Jurkat, Clone E6-1 (cell line): Measurements from ENCODE around the gene PODXL2.

Experiments used
- DNase-seq: peaks from one replicate; pipeline ENCODE4 v3.0.0-alpha.2; 2011; ENCODE audit warnings: low read depth, low spot score
- H3K4me3 ChIP-seq: 2 replicates; pipeline ENCODE4 v1.5.1; 2011; ENCODE audit warnings: mild to moderate bottlenecking, low read length, control low read depth, moderate library complexity

Gene PODXL2

GRCh38 chr3:127622031-127622430 is 7.0 kb upstream of the PODXL2 start:
- no peak for DNase-seq
- no peak overlapping the region for H3K4me3 ChIP-seq

- DNase-seq = no peak
- no peak overlapping the region for H3K4me3 ChIP-seq
Measured at GRCh38 chr3:127622772-127623576, 6.0 kb upstream of the PODXL2 start.

- H3K4me3 ChIP-seq = no peak overlapping the region
- DNase-seq = no peak
Measured at GRCh38 chr3:127624063-127624462, 4.9 kb upstream of the PODXL2 start.

GRCh38 chr3:127625821-127626220 is 3.2 kb upstream of the PODXL2 start:
- no peak for DNase-seq
- no peak overlapping the region for H3K4me3 ChIP-seq

- H3K4me3 ChIP-seq = no peak overlapping the region
Measured at GRCh38 chr3:127628426-127628787, 578 bp upstream of the PODXL2 start.

GRCh38 chr3:127629467-127630403 is 750 bp downstream of the PODXL2 start:
- no peak overlapping the region for H3K4me3 ChIP-seq
- DNase-seq = no peak

More at GRCh38 chr3:127628426-127628787, 578 bp upstream of the PODXL2 start:
- no peak for DNase-seq

DNA sequence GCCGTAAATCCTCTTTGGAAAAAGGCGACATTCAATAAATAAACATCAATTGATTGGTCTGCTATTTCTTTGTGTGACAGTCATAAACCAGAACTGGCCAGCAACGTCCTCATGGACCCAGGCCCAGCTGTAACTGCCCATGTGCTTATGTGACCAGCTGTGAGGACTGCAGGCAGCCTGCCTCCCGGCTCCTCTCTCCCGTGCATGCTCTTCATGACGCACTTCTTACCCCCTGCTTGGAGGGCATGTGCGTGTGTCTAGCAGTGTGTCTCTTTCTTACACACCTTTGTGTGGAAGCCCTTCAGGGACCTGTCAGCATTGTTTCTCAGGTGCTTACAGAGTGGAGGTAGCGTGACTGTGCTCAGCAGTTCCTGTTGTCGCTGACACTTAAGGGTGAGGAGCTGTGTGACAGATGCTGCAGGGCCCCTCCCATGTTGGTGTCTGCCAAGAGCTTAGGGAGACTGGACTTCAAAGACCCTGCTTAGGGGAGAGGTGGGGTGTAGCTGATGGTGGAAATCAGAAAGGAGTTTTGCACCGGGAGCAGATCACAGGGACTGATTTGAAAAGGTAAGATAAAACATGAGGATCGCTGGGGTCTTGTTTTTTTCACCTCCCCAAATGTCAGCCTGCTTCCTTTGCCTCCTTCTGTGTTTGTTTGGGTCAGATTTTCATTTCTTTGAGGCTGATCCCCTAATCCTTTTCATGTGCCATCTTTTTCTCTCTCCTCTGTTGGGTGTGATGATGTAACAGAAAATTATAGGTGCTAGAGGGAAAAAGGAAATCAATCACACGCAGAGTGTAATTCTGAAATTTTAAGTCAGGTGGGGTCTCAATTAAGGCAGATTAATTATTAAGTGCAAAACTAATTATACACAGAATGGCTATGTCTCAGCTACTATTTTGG is 2.1 kb downstream of the PODXL2 start:
- H3K4me3 ChIP-seq = no peak overlapping the region
- DNase-seq = no peak

GRCh38 chr3:127632035-127632820 is 3.2 kb downstream of the PODXL2 start:
- DNase-seq = no peak

DNA sequence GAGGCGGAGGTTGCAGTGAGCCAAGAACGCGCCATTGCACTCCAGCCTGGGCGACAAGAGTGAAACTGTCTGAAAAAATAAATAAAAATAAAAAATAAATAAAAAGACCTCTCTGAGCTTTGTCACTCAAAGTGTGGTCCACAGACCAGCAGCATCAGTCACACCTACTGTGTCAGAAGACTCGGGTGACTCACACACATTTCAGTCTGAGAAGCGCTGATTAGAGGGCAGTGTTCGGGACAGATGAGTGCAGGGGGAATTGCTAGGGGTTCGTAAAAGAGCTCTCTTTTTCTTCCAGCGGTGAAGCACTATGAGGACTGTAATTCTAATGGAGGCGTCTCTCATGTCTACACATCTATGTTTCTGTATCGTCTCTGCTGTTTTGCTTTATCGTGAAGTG is 5.7 kb downstream of the PODXL2 start:
- DNase-seq = no peak
- H3K4me3 ChIP-seq = no peak overlapping the region

More at GRCh38 chr3:127632035-127632820, 3.2 kb downstream of the PODXL2 start:
- no peak overlapping the region for H3K4me3 ChIP-seq

GRCh38 chr3:127637546-127637945 is 8.6 kb downstream of the PODXL2 start:
- DNase-seq = peak; percentile 91
- H3K4me3 ChIP-seq = no peak overlapping the region

DNA sequence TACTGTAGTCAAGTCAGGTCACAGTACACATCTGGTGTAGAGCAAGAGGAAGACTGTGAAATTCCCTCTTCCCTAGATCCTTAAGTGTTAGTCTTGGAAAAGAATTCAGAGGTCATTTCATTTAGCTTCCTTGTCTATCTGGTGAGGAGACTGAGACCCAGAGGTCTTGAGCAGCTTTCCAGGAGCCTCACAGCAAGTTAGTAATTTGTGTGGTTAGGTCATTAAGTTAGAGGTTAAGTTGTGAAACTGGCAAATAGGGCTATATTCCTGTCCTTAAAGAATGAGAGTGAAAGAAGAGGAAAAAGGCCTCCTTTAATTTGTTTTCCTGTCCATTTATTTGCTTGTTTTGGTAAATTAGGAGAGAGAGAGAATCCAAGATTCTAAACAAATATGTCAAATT is 9.0 kb downstream of the PODXL2 start:
- no peak for DNase-seq
- H3K4me3 ChIP-seq = no peak overlapping the region

DNA sequence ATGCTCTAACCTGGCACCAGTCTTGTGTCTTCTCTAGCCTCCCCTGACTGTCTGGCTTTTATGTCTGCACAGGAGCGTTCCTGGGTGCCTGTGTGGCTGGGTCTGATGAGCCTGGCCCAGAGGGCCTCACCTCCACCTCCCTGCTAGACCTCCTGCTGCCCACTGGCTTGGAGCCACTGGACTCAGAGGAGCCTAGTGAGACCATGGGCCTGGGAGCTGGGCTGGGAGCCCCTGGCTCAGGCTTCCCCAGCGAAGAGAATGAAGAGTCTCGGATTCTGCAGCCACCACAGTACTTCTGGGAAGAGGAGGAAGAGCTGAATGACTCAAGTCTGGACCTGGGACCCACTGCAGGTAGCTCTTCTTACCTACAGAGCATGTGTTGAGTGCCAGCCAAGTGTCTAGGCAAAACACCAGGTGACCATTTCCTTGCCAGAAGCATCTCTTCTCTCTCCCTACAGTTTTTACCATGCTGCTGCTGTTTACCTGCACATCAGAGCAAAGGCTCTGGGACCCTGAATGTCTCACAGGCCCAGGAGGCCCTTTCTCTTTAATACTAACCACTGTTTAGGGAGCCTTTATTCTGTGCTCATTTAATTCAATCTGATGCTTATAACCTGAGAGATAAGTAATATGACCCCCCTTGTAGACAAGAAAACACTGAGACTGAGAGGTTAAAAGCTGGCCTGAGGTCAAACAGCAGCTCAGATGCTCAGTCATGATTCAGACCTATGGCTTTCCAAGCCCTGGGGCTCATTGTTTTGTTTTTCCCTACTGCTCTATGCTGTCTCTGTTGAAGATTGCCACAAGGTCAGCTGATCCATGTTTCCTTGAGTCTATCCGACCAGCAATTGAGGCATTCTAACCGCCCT is 10.4 kb downstream of the PODXL2 start:
- DNase-seq = no peak
- H3K4me3 ChIP-seq = no peak overlapping the region

DNA sequence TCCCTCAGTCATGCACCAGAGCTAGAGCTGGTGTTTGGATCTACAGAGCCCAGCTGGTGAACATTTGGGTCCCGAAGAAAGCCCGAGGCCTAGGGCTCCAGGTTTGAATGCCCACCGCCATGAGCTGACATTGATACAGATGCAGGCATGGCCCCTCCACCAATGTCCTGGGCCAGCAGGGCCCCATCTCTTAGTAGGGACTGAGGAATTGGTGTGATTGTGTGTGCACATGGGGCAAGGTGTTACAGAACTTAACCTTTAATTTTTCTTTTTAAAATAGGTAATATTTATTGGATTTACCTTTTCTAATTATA is 11.0 kb downstream of the PODXL2 start:
- no peak for DNase-seq
- no peak overlapping the region for H3K4me3 ChIP-seq

DNA sequence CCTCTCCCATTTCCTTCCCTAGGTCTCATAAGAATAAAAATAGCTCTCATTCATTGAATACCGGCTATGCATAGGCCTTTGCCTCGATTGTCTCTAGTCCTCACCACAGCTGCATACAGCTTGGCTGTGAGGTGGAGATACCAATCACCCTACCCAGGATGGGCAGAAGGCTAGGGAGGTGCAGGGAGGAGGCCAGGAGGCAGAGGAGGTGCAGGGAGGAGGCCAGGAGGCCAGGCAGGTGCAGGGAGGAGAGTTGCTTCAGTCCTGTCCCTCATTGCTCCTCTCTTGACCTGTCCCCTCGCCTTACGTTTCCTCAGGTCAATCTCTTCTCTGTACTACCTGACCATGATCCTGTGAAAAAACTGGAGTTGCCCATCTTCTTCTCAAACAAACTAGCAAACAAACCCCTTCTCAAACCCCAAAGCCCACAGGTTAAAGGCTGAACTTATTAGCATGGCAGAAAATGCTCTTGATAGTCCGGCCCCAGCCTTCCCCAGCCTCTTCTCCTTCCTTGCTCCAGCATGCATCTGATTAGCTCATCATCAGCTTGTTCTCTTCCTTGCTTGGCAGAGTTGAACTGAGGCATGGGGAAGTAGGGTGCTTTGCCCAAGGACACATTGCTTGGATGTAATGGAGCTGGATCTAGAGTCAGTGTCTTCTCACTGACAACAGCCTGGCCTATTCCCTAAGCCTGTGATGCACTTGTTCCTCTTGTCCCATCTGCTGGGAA is 15.8 kb downstream of the PODXL2 start:
- no peak for DNase-seq
- no peak overlapping the region for H3K4me3 ChIP-seq

- DNase-seq = no peak
- no peak overlapping the region for H3K4me3 ChIP-seq
Measured at GRCh38 chr3:127645371-127646015, 16.5 kb downstream of the PODXL2 start.

DNA sequence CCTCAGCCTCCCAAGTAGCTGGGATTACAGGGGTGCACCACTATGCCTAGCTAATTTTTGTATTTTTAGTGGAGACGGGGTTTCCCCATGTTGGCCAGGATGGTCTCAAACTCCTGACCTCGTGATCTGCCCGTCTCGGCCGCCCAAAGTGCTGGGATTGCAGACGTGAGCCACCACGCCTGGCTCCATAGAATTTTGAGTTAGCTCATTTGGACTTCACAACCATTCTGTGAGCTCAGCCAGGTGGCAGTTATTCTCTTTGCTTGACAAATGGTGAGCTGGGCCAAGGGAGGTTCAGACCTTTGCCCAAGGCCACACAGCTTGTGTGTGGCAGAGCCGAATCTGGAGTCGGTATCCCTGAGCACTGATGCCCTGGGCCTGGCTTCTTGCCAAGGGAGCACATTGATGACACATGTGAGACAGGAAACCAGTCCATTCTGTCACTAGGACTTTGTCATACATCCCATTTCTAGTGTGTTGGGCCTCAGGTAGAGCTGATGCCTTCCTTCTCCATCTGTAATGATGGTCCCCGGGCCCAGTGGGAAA is 17.6 kb downstream of the PODXL2 start:
- H3K4me3 ChIP-seq = no peak overlapping the region
- no peak for DNase-seq
